Adrenal gland (tissue), 5 donors: ENCODE data around the gene KIFC3.

Source experiments
- CTCF ChIP-seq, 6 experiments: fragments of 450-650 bp in 4 of 6; fragments of 200-600 bp in 2 of 6; sonication (generic) in 1 of 6; IDR thresholded peaks; 1 replicate in 5 of 6; 2 replicates in 1 of 6; pipeline versions ENCODE4 v1.5.1 to v1.8.0; 2016 to 2021; ENCODE audit warnings: antibody characterized with exemption in 6 of 6, mild to moderate bottlenecking in 2 of 6, moderate library complexity in 1 of 6
- POLR2A ChIP-seq, 2 donors: fragments of 450-650 bp; IDR thresholded peaks; one replicate each; pipeline ENCODE4 v1.6.1; 2017; ENCODE audit warnings: antibody characterized with exemption in 2 of 2, mild to moderate bottlenecking in 2 of 2, moderate library complexity in 1 of 2
- donor health status: DM: no; HTN: no; CAD: no.

DNA sequence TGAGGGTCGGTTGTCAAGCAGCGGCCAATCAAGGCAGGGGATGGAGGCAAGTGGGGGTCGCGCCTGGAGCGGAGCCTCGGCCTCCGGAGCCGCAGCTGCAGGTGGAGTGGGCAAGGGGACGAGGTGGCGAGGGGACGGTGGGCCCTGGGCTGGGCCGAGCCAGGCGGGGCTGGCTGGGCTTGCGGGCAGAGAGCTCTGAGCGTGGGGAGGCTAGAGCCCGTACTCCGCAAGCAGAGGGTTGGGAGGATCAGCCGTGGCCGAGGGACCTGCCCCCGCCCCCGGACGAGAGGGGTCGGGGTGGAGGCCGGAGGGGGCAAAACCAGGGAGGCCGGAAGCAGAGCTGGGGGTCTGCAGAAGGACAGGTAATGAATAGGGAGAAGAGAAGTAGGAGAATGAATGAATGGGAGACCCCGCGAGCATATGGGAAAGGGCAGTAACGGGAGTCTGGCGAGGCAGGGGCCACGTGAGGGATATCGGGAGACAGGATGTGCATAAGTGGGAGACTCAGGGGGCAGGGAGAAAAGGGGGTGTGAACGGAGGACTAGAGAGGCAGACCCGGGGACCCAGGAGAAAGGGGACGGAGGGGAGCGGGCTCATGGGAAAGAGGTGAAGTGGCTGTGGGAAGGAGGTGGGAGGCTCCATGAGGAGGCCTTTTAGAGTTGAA, 66.4 kb downstream of the KIFC3 start, which contains the start of gene KATNB1:
- TF ChIP-seq CTCF (IDR thresholded peaks at IDR 0.05) (no peak), POLR2A (IDR thresholded peaks at IDR 0.05) (no peak)
